HEK293T (cell line): ENCODE measurements around the gene LUC7L2.

Experiments used
- CTCF ChIA-PET: fragments of 350-600 bp; formaldehyde crosslinking; extraction: SDS; loops from one replicate; lab custom pipeline; 2021; ENCODE audit warnings: antibody characterized with exemption, inconsistent platforms; lab: Yijun Ruan, JAX
- POLR2A ChIA-PET: fragments of 350-600 bp; formaldehyde crosslinking; extraction: SDS; loops from one replicate; lab custom pipeline; 2020; ENCODE audit warnings: antibody characterized with exemption, inconsistent platforms; lab: Yijun Ruan, JAX
- DNase-seq: peaks from one replicate; pipeline ENCODE4 v3.0.0; 2012; ENCODE audit warnings: mixed read lengths; ENCODE audit errors: extremely low spot score
- ARNT ChIP-seq: fragments of 450-650 bp; IDR thresholded peaks from 2 replicates; pipeline ENCODE4 v1.6.1; 2017; ENCODE audit warnings: mild to moderate bottlenecking
- BHLHE40 ChIP-seq: fragments of 450-650 bp; IDR thresholded peaks from 2 replicates; pipeline ENCODE4 v1.6.1; 2016; ENCODE audit warnings: mild to moderate bottlenecking, moderate library complexity, borderline replicate concordance
- CTBP1 ChIP-seq: fragments of 450-650 bp; IDR thresholded peaks from 2 replicates; pipeline ENCODE4 v1.6.1; 2016; ENCODE audit warnings: borderline replicate concordance
- ELF4 ChIP-seq: fragments of 450-650 bp; IDR thresholded peaks from 2 replicates; pipeline ENCODE4 v1.6.1; 2017; ENCODE audit warnings: antibody characterized with exemption
- FOXA1 ChIP-seq: fragments of 450-650 bp; IDR thresholded peaks from 2 replicates; pipeline ENCODE4 v1.6.1; 2016; ENCODE audit warnings: mild to moderate bottlenecking
- FOXK2 ChIP-seq: fragments of 450-650 bp; IDR thresholded peaks from 2 replicates; pipeline ENCODE4 v1.6.1; 2016; ENCODE audit warnings: mild to moderate bottlenecking
- FOXM1 ChIP-seq: fragments of 450-650 bp; IDR thresholded peaks from 2 replicates; pipeline ENCODE4 v1.6.1; 2017; ENCODE audit warnings: mild to moderate bottlenecking, borderline replicate concordance
- HDGF ChIP-seq: fragments of 450-650 bp; IDR thresholded peaks from 2 replicates; pipeline ENCODE4 v1.6.1; 2017; ENCODE audit warnings: antibody characterized with exemption, borderline replicate concordance
- L3MBTL2 ChIP-seq: fragments of 450-650 bp; conservative IDR thresholded peaks from 2 replicates; pipeline ENCODE4 v1.6.1; 2016; ENCODE audit warnings: mild to moderate bottlenecking
- LEF1 ChIP-seq: fragments of 450-650 bp; IDR thresholded peaks from 2 replicates; pipeline ENCODE4 v1.6.1; 2017; ENCODE audit warnings: mild to moderate bottlenecking, borderline replicate concordance
- NFRKB ChIP-seq: fragments of 450-650 bp; IDR thresholded peaks from 2 replicates; pipeline ENCODE4 v1.6.1; 2016; ENCODE audit warnings: mild to moderate bottlenecking, moderate library complexity
- SP1 ChIP-seq: fragments of 450-650 bp; IDR thresholded peaks from 2 replicates; pipeline ENCODE4 v1.6.1; 2017
- SUZ12 ChIP-seq: fragments of 450-650 bp; IDR thresholded peaks from 2 replicates; pipeline ENCODE4 v1.6.1; 2016; ENCODE audit warnings: mild to moderate bottlenecking
- TARDBP ChIP-seq: fragments of 450-650 bp; IDR thresholded peaks from 2 replicates; pipeline ENCODE4 v1.6.1; 2016
- ZNF384 ChIP-seq: fragments of 450-650 bp; IDR thresholded peaks from 2 replicates; pipeline ENCODE4 v1.6.1; 2016
- TF ChIP-seq, protein P1 (sequence below): fragments of 450-650 bp; IDR thresholded peaks from 2 replicates; pipeline ENCODE4 v1.6.1; 2016

The LUC7L2 gene

GRCh38 chr7:139340037-139340807, 19.5 kb upstream of the LUC7L2 start:
- TF ChIP-seq ARNT = no peak
- TF ChIP-seq, protein P1, sequence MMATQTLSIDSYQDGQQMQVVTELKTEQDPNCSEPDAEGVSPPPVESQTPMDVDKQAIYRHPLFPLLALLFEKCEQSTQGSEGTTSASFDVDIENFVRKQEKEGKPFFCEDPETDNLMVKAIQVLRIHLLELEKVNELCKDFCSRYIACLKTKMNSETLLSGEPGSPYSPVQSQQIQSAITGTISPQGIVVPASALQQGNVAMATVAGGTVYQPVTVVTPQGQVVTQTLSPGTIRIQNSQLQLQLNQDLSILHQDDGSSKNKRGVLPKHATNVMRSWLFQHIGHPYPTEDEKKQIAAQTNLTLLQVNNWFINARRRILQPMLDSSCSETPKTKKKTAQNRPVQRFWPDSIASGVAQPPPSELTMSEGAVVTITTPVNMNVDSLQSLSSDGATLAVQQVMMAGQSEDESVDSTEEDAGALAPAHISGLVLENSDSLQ = no peak
- peak; percentile 54; the same call in 1 of the 2 replicates for TF ChIP-seq CTBP1
- TF ChIP-seq TARDBP = peak; percentile 86
- no peak for TF ChIP-seq HDGF
- TF ChIP-seq FOXK2 = no peak
- TF ChIP-seq FOXA1 = no peak
- TF ChIP-seq ELF4 = peak; percentile 89
- TF ChIP-seq FOXM1 = no peak; the same call in 1 of the 2 replicates
- peak; percentile 87 for TF ChIP-seq L3MBTL2
- TF ChIP-seq NFRKB = no peak
- no peak for TF ChIP-seq SP1
- no peak; the same call in 1 of the 2 replicates for TF ChIP-seq ZNF384
- TF ChIP-seq SUZ12 = no peak
- no peak for TF ChIP-seq LEF1
- TF ChIP-seq BHLHE40 = no peak
- ChIA-PET POLR2A (interaction anchor here (0.6 to 1.3 kb wide), 10 partner anchors 11 to 109 kb away, joined by 3 to 15 read pairs (median 3); partner anchors contain the start of gene LUC7L2), CTCF (interaction anchor here (0.6 to 1.4 kb wide), 8 partner anchors 10 to 238 kb away, joined by 3 to 6 read pairs (median 4); partner anchors contain the start of gene LUC7L2)
- DNase-seq = peak; percentile 98

- DNase-seq = no peak
- TF ChIP-seq TARDBP (peak; percentile 0; the same call in 1 of the 2 replicates), CTBP1 (no peak), ARNT (no peak), NFRKB (no peak), SP1 (no peak), FOXM1 (no peak), ZNF384 (peak; percentile 74; the same call in 1 of the 2 replicates), SUZ12 (no peak), FOXA1 (no peak), ELF4 (no peak), FOXK2 (no peak), BHLHE40 (no peak), LEF1 (no peak), HDGF (no peak), L3MBTL2 (no peak)
- TF ChIP-seq, protein P1 = peak; percentile 64
- ChIA-PET CTCF (interaction anchor here (0.7 to 1.4 kb wide), 3 partner anchors 19 to 238 kb away, joined by 3 to 4 read pairs (median 4); partner anchors contain the start of gene LUC7L2), POLR2A (interaction anchor here (0.7 to 1.3 kb wide), 3 partner anchors 20 to 109 kb away, joined by 3 to 7 read pairs (median 3); no protein-coding TSS in a partner anchor)
Observed at GRCh38 chr7:139340808-139341057, 19.0 kb upstream of the LUC7L2 start.

DNA sequence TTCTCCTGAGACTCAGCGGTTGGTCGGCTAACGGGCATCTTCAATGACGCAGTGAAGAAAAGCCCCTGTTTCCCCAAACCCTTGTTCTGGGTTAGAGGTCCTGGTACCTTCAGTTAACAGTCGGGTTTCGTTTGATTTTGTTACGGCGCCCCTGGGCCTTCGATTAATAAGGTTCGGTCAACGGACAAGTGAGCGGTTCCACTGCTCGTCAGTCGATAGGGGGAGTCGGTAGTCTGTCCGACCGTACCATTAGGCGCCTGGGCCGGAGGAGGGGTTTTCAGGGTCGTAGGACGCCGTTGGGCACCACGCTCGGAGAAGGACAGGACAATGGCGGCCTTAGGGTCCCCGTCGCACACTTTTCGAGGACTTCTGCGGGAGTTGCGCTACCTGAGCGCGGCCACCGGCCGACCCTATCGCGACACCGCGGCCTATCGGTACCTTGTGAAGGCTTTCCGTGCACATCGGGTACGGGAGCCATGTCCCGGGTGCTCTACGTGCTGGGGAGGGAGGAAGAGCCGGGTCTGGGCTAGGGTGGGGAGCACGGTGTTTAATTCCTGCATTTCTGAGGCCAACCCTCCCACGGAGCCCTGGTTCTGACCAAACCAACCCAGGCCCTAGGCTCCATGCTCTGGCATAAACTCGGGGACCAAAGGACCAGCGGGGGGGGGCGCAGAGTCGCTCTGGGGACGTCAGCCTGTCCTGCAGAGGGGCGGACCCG, 18.5 kb upstream of the LUC7L2 start, which contains the start of gene FMC1:
TSS of gene FMC1 (plus strand) at position 280 of the 718 bp plus-strand sequence. CDS start at position 328, 48 bp downstream.
- peak; percentile 88 for DNase-seq
- ChIA-PET POLR2A (no interaction called here), CTCF (no interaction called here)
- TF ChIP-seq NFRKB (peak; percentile 87), ELF4 (peak; percentile 80), SP1 (no peak), L3MBTL2 (no peak; the same call in 1 of the 2 replicates), LEF1 (no peak), CTBP1 (peak; percentile 41; the same call in 1 of the 2 replicates), ZNF384 (no peak), FOXM1 (peak; percentile 81; the same call in 1 of the 2 replicates), FOXK2 (no peak), FOXA1 (no peak), TARDBP (no peak), BHLHE40 (peak; percentile 74; the same call in 1 of the 2 replicates), HDGF (0 out of 2 replicates have a peak, but pooled peaks have one; percentile 36), SUZ12 (no peak), ARNT (peak; percentile 19; the same call in 1 of the 2 replicates)
- TF ChIP-seq, protein P1 = 0 out of 2 replicates have a peak, but pooled peaks have one; percentile 26

DNA sequence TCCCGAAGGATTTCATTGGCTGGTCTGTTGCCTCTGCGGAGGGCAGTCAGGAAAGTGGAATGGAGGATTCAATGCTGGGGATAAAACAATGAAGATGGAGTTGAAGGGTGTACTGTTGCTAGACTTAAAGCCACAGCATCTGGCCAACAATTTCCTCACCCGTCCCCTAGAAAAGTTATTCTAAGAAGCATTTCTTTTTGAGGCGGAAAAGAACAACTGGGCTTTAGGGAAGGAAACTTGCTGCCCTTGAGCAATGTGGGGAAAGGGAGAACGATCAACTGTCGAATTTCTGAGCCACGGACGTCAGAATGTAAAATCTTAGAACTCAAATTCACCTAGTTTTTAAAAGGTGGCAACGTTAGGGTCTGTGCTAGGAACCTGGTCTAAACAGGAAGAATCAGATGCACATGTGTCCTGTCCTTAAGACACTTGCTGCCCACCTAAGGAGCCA, 17.9 kb upstream of the LUC7L2 start:
- ChIA-PET POLR2A (no interaction called here), CTCF (no interaction called here)
- TF ChIP-seq ZNF384 = no peak
- TF ChIP-seq SP1 = no peak
- no peak for TF ChIP-seq HDGF
- no peak for TF ChIP-seq SUZ12
- no peak for TF ChIP-seq BHLHE40
- TF ChIP-seq, protein P1 = no peak
- no peak for TF ChIP-seq LEF1
- no peak for TF ChIP-seq ARNT
- no peak for TF ChIP-seq FOXM1
- TF ChIP-seq TARDBP = no peak
- TF ChIP-seq L3MBTL2 = no peak
- no peak for TF ChIP-seq NFRKB
- TF ChIP-seq FOXA1 = no peak
- no peak for TF ChIP-seq ELF4
- no peak for TF ChIP-seq CTBP1
- no peak for TF ChIP-seq FOXK2
- no peak for DNase-seq
